Measurements from ENCODE around the gene AP4M1.
"Not testable (repeated sequence)": the region's sequence is repeated elsewhere in the genome, so short reads cannot be mapped to it uniquely, and the experiment has no call there.

Gene AP4M1

DNA sequence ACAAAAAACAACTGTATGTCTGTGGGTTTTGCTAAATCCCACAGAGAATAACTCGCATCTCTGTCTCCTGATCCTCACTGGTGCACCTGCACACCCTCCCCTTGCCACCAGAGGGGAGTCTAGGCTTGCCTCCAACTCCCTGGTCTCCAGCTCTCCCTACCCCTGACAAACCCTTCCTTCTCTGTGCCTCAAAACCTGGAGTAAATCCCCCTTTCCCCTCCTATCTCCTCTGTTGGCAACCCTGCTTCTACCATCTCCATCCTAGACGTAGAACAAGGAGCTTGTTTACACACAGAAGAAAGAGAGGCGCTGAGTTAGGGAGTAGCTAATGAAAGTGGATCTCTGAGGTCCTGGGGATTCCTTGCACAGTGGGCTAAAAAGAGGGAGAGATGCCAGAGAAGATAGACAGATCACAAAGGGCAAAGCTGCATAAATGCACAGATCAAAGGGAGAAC, 31.3 kb downstream of the AP4M1 start:
- no peak for FAIRE-seq

DNA sequence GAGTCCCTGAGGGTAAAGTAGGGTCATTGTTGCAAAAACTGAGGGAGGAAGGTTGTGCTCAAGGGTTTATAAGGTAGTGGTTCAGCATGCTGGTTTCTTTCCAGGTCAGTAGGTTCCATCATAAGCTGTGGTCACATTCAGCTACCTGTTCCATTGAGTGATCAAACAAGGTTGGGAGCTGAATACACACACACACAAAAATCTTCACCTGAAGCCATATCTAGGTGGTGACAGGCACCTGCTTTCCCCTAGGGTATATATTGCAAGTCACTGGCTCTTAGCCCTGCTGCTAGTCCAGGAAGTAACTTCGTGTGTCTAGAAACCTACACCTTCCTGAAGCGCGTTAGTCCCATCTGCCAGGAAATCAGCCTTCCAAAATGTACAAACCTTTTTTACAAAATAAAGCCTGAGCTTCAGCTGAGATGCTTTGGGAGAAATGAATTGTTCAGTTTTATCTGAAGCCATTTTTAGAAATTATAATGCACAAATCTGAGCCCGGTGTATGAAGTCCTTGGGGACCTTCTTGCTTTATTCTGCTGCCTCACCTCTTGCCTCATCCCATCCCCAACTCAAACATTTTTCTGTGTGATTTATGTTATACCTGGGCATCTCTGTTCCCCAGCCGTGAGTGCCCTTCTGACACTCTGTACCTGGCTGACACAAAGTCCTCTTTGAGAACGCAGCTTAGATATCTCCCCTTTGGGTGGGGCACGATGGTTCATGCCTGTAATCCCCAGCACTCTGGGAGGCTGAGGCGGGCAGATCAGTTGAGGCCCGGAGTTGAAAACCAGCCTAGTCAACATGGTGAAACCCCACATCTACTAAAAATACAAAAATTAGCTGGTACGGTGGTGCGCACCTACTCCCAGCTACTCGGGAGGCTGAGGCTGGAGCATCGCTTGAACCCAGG, 36.7 kb downstream of the AP4M1 start:
- FAIRE-seq = no peak

DNA sequence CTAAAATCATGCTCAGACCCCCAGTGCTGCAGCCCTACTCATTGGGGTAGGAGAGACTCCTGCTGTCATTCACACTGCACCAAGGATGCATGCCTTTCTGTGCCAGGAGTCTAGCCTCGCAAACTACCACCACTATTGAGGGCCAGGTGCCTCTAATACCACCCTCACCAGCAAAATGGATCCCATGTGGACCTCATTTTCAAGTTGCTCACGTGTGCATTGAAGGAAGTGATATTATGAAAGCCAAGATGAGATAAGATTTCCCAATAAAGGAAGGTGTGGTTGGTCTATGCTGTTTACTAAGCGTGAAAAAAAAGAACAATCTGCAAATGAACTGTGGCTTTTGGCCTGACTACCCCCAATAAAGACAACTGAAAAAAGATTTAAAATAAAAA, 40.1 kb downstream of the AP4M1 start:
- FAIRE-seq = no peak

DNA sequence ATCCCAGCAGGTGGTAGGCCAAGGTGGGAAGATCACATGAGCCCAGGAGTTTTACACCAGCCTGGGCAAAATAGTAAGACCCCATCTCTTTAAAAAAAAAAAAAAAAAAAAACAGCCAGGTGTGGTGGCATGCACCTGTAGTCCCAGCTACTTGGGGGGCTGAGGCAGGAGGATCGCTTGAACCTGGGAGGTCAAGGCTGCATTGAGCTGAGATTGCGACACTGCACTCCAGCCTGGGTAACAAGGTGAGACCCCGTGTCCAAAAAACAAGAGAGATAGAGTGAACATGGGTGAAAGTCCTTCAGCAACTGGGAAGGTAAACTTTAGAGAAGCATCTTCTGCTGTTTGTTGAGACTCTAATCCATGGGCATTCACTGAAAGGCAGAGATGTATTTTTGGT, 41.0 kb downstream of the AP4M1 start:
- FAIRE-seq = no peak

DNA sequence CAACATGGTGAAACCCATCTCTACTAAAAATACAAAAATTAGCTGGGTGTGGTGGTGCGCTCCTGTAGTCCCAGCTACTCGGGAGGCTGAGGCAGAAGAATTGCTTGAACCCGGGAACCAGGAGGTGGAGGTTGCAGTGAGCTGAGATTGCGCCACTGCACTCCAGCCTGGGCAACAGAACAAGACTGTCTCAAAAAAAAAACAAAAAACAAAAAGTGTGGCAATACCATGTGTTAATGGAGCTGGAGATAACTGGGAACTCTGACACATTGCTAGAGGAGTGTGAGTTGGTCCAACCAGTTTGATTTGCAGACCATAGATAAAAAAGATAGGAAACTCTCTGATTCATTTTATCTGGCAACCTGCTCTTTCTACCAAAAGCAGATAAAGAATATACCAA, 44.9 kb downstream of the AP4M1 start:
- FAIRE-seq = not testable (repeated sequence)

DNA sequence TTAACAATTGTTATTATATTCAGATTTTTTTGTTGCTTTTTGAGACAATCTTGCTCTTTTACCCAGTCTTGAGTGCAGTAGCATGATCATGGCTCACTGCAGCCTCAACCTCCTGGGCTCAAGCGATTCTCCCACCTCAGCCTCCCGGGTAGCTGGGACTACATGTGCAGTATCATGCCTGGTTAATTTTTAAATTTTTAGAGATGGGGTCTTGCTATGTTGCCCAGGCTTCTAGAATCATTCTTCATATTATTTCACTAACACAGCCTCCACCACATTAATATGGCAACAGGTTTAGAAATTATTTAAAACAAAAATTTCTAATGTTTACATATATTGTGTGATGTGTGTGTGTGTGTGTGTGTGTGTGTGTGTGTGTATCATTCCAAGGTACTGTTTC, 45.8 kb downstream of the AP4M1 start:
- FAIRE-seq = no peak

DNA sequence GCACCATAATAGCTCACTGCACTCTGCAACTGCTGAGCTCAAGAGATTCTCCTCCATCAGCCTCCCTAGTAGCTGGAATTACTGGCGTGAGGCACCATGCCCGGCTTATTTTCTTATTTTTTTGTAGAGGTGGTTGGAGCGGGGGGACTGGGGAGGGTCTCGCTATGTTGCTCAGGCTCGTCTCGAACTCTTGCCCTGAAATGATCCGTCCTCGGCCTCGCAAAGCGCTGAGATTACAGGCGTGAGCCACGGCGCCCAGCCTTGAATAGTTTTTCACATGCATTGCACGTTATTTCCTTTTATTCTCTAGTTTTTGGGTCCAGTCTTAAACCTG, 46.7 kb downstream of the AP4M1 start:
- FAIRE-seq = no peak

DNA sequence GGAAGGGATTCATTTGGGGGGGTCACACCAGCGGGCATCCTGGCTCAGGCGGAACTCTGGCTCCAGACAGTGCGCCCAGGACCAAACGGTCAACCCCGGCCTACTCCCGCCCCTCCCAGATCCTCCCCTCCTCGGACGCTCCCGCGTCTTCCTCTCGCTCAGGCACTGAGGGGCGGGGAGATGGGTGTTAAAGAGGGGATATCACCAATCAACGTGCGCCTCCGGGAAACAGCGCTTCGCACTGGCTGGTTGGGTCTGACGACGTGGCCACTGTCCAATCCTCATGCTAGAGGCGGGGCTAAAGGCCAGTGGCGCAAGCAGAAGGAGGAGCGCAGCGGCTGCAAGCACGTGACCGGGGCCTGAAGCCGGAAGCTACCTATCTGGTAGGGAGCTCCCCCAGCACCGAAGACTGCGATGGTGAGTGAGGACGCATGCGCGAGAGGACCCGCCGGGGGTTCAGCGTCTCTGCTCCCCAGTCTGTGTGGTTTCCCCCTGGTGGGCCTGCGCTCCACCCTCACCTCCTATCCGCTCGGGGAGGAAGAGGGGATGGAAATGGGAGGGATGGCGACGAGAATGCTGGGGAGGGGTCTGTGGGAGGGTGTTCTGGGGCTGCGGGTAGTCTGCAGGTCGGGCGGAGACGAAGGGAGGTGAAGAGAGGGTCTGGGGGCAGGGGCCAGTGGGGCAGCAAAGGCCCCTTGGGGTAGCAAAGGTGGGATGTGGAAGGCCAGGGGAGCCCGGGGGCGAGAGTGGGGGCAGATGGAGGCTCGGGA, 47.3 kb downstream of the AP4M1 start, which contains the start of gene LAMTOR4:
Gene LAMTOR4, plus strand, starts transcription at position 360 of the 770 bp plus-strand sequence. Its CDS starts 55 bp downstream, at position 415.
- FAIRE-seq = no peak

DNA sequence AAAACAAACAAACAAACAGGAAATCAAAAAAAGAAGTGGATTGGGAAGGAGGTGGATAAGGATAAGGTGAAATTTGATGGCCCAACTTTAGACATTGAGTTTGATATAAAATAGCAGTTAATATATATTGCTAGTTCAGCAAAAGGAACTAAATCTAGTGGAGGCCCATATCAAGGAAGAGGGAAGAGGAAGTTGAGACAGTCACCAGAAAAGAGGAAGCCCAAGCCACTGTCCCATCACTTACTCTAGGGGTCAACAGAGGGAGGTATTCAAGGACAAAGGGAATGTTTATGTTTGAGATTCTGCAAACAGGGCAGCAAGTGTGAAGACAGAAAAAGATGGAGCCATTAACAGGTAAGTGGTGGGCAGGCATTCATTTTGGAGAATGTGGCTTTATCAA, 51.0 kb downstream of the AP4M1 start:
- no peak for FAIRE-seq

DNA sequence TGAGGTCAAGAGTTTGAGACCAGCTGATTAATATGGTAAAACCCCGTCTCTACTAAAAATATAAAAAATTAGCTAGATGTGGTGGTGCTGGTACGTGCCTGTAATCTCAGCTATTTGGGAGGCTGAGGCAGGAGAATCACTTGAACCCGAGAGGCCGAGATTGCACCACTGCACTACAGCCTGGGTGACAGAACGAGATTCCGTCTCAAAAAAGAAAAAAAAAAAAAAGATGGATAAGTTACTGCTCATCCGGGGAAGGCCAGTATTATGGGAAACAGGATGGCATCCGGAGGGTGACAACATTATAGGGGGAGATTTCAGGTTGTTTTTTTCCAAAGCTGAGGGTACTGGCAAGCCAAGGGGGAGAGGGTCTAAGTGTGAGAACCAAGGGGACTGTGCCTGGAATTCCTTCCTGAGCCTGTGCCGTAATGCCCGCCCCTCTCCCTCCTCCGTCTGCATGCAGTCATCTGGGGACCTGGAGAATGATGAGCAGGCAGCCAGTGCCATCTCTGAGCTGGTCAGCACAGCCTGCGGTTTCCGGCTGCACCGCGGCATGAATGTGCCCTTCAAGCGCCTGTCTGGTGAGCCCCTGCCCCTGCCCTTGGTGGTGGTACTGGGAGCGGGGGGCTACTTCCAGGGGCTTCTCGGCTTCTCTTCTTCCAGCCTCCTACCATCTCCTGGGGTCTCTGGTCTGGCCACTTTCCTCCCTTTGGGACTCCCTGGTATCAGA, 51.7 kb downstream of the AP4M1 start:
- FAIRE-seq = no peak

DNA sequence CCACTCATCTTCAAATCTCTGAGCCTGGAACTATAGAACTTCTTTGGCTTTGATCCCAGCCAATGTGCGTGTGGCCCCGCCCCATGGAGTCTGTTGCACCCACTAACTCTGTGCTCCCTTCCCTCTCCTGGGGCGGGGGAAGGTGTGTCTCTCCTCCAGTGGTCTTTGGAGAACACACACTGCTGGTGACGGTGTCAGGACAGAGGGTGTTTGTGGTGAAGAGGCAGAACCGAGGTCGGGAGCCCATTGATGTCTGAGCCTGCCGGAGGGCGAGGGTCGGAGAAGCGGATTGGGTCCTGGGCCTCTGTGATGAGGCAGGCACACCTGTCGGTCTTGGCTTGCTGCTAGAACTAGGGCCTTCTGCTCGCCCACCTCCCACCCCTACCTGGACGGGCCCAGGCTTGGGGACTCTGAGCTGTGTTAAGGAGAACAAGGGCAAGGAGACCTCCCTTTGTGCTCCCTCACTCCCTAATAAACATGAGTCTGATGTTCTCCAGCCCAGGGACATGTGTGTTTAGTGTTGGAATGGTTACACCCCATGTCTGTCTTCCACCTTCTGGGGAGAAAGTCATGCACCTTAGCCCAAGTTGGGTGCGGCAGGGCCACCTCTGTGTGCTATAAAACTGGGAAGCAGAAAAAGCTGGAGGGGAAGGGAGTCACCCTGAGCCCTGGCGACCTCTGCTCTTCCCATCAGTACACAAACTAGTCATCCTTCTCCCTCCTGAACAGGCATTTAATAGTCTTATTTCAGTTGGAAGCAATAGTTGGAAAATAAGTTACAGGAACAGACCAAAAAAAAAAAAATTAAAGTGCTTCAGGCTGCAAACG, 52.5 kb downstream of the AP4M1 start:
- FAIRE-seq = no peak

DNA sequence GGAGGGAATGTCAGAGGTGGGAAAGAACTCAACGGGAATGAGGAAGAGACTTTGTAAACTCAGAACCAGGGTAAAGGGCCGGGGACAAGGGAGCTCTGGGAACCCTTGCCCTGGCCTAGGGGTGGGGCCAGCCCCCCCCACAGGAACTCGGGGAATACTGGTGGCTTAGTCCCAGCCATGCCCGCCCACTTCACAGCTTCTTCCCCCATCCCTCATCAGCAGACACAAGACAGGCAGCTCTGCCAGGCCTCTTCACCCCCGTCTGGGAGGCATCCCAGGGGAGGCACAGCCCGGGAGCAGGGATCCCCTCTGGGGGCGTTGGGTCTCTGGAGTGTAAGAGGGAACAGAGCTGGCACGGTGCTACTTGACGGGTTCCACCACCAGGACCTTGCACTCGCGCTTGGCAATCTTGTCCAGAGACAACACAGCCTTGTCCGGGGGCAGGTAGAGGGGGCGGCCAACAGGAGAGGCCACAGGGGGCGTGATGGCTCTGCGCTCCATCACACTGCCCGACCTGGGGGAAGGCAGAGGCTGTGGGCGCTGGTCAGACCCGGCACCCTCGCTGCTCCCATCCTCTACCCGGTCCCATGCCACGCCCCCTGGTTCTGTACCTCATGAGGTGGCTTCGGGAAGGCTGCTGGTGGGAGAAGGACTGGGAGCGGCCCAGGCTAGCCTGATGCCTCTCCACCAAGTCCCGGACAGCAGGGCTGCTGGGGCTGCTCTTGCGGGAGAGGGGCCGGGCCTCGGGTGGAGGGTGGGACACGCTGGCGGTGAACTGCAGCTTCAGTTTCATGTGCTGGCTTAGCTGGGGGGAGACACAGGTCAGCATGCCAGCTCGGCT, 53.4 kb downstream of the AP4M1 start:
- no peak for FAIRE-seq

DNA sequence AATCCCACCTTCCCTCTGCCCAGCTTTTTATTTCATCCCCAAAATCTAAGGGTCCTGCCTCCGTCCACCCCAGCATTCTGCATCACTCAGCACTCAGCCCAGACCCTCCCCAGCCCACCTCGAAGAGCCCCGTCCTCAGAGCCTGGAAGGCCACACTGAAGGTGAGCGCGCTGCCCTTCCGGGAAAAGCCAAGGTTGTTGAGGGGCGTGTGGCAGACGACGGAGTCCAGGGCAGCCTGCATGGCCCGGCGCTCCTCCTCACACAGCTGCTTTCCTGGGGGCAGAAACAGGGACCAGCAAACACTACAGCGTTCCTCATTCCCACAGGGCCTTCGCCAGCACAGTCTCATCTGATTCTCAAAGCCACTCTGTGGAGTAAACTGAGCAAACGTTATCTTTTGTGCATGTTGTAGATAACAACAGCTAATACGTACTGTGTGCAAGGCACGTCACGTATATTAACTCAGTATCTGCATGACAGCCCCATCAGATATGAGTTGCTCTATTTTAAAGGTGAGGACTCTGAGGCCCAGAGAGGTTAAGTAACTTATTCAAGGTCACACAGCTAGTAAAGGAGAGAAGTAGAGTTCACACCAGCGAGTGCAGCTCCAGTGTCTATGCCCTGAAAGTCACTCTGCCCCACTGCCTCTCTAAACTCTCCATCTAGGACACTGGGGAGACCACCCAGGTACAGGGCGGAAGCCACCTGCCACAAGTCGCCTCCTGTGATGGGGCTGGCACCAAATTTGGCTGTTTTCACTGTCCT, 54.3 kb downstream of the AP4M1 start:
- no peak for FAIRE-seq

DNA sequence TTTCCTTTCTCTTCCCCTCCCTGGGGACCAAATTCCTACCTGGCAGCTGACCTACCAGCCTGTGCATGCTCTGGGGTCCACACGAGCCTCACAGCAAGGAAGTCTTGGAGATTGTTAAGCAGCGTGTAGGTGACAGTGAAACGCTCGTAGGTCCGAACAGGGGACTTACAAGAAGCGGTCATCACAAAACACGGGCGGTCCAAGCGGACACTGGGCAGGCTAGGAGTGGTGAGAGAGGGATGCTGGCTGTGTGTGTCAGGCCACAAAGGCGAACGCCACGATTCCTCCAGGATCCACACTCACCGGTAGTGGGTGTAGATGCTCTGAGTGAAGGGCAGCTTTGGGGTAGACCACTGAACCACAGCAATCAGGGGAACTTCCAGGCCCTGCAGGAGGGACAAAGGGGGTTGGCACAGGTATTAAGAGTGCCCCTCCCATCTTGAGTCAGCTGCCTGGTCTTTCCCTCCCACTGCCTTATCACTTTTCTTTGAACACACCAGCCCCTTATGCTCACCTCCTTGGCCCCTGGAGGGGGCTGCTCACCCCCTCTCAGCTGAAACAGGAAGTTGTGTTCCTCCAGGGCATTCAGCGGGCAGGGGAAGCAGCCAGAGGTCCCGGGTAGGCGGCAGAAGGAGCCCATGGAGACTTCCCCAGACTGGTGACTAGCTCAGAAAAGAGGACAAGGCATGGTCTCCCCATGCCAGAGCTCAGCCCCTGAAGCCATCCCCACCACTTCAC, 55.1 kb downstream of the AP4M1 start:
- no peak for FAIRE-seq

DNA sequence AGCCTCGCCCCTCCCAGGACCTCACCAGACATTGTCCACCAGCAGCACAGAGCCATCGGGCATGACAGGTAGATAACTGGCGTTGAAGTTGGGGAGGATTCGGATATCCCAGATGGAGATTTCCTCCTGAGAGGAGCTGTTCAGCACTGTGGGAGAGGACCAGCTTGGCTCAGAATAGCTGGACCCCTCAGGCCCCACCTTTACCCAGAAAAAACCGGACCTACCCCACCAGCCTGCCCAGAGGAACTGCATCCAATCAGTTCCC, 55.6 kb downstream of the AP4M1 start:
- FAIRE-seq = no peak

DNA sequence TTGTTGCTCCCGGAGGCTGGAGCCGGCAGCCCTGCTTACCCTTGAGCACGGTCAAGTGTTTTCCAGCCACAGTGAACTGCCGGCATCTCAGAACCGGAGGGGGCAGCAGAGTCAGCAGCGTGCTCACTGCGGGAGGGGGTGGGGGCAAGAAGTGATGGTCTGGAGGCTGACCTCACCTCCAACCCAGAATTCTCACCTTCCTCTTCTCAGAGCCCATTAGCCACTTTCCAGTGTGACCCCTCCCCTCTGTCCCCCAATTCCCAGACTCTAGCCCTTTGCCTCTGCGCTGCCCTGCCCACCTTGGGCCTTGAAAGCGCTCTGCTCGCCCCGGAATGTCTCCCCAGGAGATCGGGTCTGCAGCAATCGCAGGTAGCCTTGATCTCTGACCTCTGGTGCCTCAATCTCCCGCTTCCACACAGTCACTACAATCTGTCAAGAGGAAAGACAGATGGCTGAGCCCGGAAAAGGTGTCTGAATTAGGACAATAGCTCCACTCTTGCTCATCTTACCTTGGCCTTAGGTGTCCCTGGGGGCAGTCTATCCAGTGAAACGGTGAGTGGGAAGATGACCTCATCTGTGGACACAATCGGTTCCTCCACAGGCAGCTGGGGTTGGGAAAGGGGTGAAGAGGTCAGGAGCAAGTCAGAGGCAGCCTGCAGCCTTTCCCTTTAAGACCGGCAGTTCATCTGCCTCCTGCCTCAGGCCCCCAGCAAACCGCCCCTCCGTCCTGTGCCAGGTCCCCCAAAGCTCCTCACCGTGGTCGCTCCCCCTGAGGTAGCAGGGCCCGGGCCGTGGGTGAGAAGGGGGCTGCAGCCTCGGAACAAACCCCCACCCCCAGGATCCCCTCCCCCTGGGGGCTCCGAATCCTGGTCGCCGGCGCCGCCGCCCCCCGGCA, 56.1 kb downstream of the AP4M1 start:
- FAIRE-seq = no peak

All from islet of Langerhans (tissue), 1 donor.